Measurements from ENCODE around the gene ABCC8.

The ABCC8 gene

GRCh38 chr11:17476317-17477083, at the start of gene ABCC8:
TSS of gene ABCC8 (minus strand) at chr11:17476845. CDS start at chr11:17476776, 69 bp downstream.
- DNase-seq: no peak

- no peak for DNase-seq
Observed at GRCh38 chr11:17526326-17526725, 49.7 kb upstream of the ABCC8 start.

GRCh38 chr11:17525570-17525969, 48.9 kb upstream of the ABCC8 start:
- DNase-seq: no peak

GRCh38 chr11:17524221-17524620, 47.6 kb upstream of the ABCC8 start:
- no peak for DNase-seq

- no peak for DNase-seq
Observed at GRCh38 chr11:17522655-17523054, 46.0 kb upstream of the ABCC8 start.

GRCh38 chr11:17521106-17521900, 44.7 kb upstream of the ABCC8 start:
- no peak for DNase-seq

- no peak for DNase-seq
Observed at GRCh38 chr11:17519061-17519885, 42.6 kb upstream of the ABCC8 start.

GRCh38 chr11:17518366-17518765, 41.7 kb upstream of the ABCC8 start:
- no peak for DNase-seq

- DNase-seq: no peak
Observed at GRCh38 chr11:17517186-17517585, 40.5 kb upstream of the ABCC8 start.

- DNase-seq: no peak
Observed at GRCh38 chr11:17516551-17517150, 40.0 kb upstream of the ABCC8 start.

- no peak for DNase-seq
Observed at GRCh38 chr11:17515443-17516176, 39.0 kb upstream of the ABCC8 start.

GRCh38 chr11:17514476-17514875, 37.8 kb upstream of the ABCC8 start:
- no peak for DNase-seq

- DNase-seq: no peak
Observed at GRCh38 chr11:17513853-17514252, 37.2 kb upstream of the ABCC8 start.

GRCh38 chr11:17512101-17512500, 35.5 kb upstream of the ABCC8 start:
- DNase-seq: no peak

GRCh38 chr11:17511571-17511970, 34.9 kb upstream of the ABCC8 start:
- no peak for DNase-seq

- DNase-seq: no peak
Observed at GRCh38 chr11:17510507-17511206, 34.0 kb upstream of the ABCC8 start.

- no peak for DNase-seq
Observed at GRCh38 chr11:17508791-17509190, 32.1 kb upstream of the ABCC8 start.

GRCh38 chr11:17508306-17508705, 31.7 kb upstream of the ABCC8 start:
- DNase-seq: no peak

- DNase-seq: no peak
Observed at GRCh38 chr11:17507773-17508172, 31.1 kb upstream of the ABCC8 start.

- DNase-seq: no peak
Observed at GRCh38 chr11:17506942-17507341, 30.3 kb upstream of the ABCC8 start.

GRCh38 chr11:17506314-17506713, 29.7 kb upstream of the ABCC8 start:
- no peak for DNase-seq

- DNase-seq: no peak
Observed at GRCh38 chr11:17505146-17505545, 28.5 kb upstream of the ABCC8 start.

All from Kasumi-1 (cell line).